Measurements from ENCODE around the gene FAM168A.

FAM168A gene

GRCh38 chr11:73380331-73380730, 217.6 kb downstream of the FAM168A start:
- Mint-ChIP-seq H3K9me3 (no peaks in the 10 kb centered on the region), H3K4me1 (peaks cover 75% of the 10 kb centered on the region), H3K36me3 (peaks cover 5% of the 10 kb centered on the region), H3K27me3 (no peaks in the 10 kb centered on the region), H3K27ac (no peak overlapping the region), H3K4me3 (no peak overlapping the region)
- CTCF ChIA-PET: interaction anchor here (1.2 to 1.7 kb wide), 3 partner anchors 9 to 29 kb away, joined by 4 read pairs; no protein-coding TSS in a partner anchor
- DNase-seq: no peak

DNA sequence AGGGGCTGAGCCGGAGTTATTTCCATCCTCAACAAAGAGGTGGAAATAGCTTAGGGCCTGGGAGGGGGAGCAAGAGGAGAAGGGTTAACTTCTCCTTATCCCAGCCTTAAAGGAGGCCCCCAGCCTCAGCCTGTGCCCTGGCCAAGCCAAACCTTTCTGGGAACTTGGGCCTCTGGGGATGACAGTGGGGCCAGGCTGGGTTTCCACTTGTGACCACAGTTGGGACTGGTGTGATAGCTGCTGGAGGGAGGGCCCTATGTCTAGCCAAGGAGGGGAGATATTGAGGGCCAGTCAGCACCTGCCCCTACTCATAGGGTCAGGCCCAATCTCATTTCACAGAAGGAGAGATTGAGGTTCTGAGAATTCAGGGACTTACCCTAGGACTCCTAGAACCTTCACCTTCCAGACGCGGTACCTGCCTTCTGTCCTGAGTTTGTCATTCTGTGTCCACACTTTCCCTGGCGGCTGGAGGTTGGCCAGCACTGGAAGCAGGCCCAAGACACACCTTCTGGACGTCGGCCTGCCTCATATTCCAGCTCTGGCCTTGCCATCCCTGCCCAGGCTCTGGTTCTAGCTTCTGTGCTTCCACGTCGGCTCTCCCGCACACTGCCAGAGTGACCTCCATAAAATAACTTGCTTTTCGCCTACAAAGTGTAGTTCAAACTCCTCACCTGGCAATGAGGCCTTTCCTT, 218.6 kb downstream of the FAM168A start:
- no peak overlapping the region for H3K4me3 Mint-ChIP-seq
- CTCF ChIA-PET: interaction anchor here (1.3 to 1.7 kb wide), 3 partner anchors 10 to 19 kb away, joined by 3 to 4 read pairs (median 4); no protein-coding TSS in a partner anchor
- peak overlapping the region; percentile 49 for H3K27ac Mint-ChIP-seq
- peaks cover 5% of the 10 kb centered on the region for H3K36me3 Mint-ChIP-seq
- H3K9me3 Mint-ChIP-seq: no peaks in the 10 kb centered on the region
- H3K27me3 Mint-ChIP-seq: no peaks in the 10 kb centered on the region
- no peak for DNase-seq
- H3K4me1 Mint-ChIP-seq: peaks cover 70% of the 10 kb centered on the region

DNA sequence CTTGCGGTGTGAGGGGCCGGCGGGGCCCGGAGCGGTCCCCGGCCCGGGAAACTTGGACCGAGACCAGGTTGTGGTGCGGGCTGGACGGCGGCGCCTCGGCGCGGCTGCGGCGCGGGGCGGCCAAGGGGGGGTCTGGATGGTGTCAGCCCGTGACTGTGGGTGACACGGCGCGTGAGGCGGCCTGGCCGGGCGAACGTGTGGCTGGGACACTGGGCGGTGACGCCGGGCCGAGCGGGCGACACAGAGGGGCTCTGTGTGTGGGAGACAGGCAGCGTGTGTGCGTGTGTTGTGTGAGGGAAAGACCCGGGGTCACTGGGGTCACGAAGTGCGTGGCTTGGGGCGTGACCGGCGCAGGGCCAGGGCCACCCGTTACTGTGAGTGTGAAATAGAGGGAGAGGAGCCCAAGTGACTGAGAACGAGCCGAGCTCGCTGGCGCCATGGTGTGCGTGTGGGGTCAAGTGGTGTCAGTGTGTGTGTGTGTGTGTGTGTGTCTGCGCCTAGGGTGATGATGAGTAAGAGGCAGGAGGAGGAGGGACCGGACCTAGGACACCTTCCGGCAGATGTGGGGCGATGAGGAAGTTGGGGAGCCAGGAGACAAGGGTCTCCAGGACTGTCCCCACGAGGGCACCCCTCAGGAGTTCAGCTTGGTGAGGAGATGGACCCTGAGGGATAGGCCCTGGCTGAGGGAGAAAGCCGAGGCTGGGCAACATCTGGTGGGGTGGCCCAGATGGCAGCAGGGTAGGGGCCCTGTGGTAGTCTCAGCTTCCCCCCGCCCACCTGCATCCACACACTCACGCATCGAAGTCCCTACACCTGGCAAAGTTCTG, 220.9 kb downstream of the FAM168A start:
- Mint-ChIP-seq H3K4me3 (peak overlapping the region; percentile 92), H3K4me1 (peaks cover 48% of the 10 kb centered on the region), H3K36me3 (peaks cover 5% of the 10 kb centered on the region), H3K27ac (peak overlapping the region; percentile 91), H3K9me3 (no peaks in the 10 kb centered on the region), H3K27me3 (no peaks in the 10 kb centered on the region)
- DNase-seq: peak; percentile 75
- CTCF ChIA-PET: interaction anchor here (1.0 to 4.9 kb wide), 2 partner anchors 26 to 284 kb away, joined by 4 to 22 read pairs; no protein-coding TSS in a partner anchor

DNA sequence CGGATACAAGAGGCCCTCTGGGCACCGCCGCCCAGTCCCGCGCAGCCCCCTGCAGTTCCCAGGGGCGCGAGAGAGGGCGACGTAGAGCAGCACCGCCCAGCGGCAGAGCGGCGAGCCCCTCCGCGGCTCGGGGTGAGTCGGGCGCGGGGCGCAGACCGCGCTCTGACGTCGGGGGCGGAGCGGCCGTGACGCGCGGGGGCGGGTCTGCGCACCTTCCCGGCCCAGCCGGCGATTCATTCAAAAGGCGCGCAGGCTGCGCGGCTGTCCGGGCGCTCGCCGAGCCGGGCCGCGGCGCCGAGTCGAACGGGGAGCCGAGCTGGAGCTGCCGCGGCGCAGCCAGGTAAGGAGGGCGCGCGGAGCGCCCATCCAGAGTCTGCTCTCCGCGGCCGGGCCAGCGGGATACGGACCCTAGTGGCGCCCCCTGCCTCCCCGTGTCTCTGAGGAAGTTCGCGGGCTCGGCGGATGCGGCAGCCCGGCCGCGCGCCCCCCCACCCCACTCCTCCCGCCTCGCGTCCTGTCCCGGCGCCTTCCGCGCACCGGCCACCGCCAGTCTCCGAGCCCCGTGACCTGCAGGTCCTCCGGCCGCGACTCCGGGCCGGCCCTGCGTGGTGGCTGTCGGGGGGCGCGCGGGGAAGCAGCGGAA, 221.6 kb downstream of the FAM168A start, which contains the start of gene RELT:
RELT (plus strand) TSS at position 240 of the 643 bp plus-strand sequence. CDS start 12,738 bp downstream, outside the sequence.
- Mint-ChIP-seq H3K9me3 (no peaks in the 10 kb centered on the region), H3K27me3 (peaks cover 4% of the 10 kb centered on the region), H3K4me1 (peaks cover 46% of the 10 kb centered on the region), H3K4me3 (peak within 1 kb of the TSS; percentile 92), H3K36me3 (peaks cover 5% of the 10 kb centered on the region), H3K27ac (peak within 1 kb of the TSS; percentile 91)
- CTCF ChIA-PET: interaction anchor here (1.0 to 4.9 kb wide), 2 partner anchors 25 to 284 kb away, joined by 4 to 22 read pairs; no protein-coding TSS in a partner anchor
- peak; percentile 93 for DNase-seq

DNA sequence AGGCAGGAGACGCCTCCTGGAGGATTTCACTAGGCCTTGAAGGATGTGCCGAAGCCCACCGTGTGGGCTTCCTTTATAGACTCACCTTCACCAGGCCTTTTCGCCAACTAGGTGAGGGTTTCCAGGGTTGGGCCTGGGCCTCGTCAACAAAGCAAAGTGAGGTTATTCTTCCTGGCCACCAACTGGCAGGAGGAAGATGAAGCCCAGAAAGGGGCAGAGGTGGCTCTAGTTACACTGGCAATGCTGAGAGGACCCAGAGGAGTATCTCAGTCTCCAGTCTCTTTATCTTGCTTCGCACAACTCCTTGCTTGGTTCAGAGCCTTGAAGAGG, 222.1 kb downstream of the FAM168A start:
- peaks cover 5% of the 10 kb centered on the region for H3K36me3 Mint-ChIP-seq
- CTCF ChIA-PET: interaction anchor here (1.0 to 4.9 kb wide), 2 partner anchors 24 to 285 kb away, joined by 4 to 22 read pairs; no protein-coding TSS in a partner anchor
- DNase-seq: no peak

DNA sequence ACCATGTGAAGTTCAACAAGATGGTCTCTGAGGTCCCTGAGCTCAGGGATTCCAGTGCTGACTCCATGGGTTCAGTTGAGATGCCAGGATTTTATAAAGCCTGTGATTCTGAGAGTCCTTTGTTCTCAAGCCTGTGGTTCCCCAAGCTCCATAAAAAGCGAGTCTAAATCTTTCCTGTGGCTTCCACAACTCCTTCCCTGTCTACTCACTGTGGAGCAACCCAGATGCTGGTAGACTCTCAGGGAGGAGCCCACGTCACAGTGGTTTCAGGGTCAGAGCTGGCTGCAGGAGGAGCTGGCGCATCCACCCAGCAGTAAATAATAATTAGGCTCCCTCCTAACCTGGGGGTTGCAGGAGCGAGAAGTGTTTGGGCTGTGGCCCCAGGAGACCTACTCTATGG, 223.8 kb downstream of the FAM168A start:
- Mint-ChIP-seq H3K27me3 (peaks cover 4% of the 10 kb centered on the region), H3K27ac (peak overlapping the region; percentile 64), H3K36me3 (peaks cover 5% of the 10 kb centered on the region), H3K9me3 (no peaks in the 10 kb centered on the region), H3K4me1 (peaks cover 33% of the 10 kb centered on the region), H3K4me3 (no peak overlapping the region)
- DNase-seq: no peak
- CTCF ChIA-PET: interaction anchor here (1.1 to 4.9 kb wide), 3 partner anchors 14 to 23 kb away, joined by 3 to 22 read pairs (median 6); no protein-coding TSS in a partner anchor

More for the DNA sequence above, 222.1 kb downstream of the FAM168A start:
- Mint-ChIP-seq H3K4me1 (peaks cover 43% of the 10 kb centered on the region), H3K27me3 (peaks cover 4% of the 10 kb centered on the region), H3K4me3 (peak overlapping the region; percentile 92), H3K9me3 (no peaks in the 10 kb centered on the region), H3K27ac (peak overlapping the region; percentile 87)

GRCh38 chr11:73372375-73372993, 225.4 kb downstream of the FAM168A start:
- Mint-ChIP-seq H3K27ac (no peak overlapping the region), H3K36me3 (peaks cover 5% of the 10 kb centered on the region), H3K4me1 (peaks cover 24% of the 10 kb centered on the region), H3K4me3 (no peak overlapping the region), H3K9me3 (no peaks in the 10 kb centered on the region), H3K27me3 (peaks cover 4% of the 10 kb centered on the region)
- CTCF ChIA-PET: interaction anchor here (1.0 to 3.1 kb wide), 3 partner anchors 13 to 186 kb away, joined by 3 to 18 read pairs (median 3); no protein-coding TSS in a partner anchor
- DNase-seq: no peak

DNA sequence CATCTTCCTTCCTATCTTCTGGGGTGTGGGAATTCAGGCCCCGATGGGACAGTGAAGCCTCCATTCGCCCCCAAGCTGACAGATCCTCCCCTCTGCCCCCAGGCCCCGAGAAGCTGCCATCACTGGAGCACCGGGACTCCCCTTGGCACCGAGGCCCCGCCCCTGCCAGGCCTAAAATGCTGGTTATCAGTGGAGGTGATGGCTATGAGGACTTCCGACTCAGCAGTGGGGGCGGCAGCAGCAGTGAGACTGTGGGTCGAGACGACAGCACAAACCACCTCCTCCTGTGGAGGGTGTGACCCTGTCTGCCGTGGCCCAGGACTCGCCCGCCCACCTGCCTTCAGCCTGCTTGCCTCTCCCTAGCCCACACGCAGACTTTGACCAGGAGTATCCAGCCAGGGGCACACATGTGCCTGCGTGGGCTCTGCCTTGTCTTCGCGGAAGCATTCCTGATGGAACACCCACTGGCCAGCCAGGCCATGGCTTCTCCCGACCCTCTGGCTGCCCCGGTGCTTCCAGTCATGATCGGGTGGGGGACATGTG, 230.4 kb downstream of the FAM168A start:
- CTCF ChIA-PET: interaction anchor here (0.7 to 9.2 kb wide), 2 partner anchors 17 to 131 kb away, joined by 3 to 82 read pairs; no protein-coding TSS in a partner anchor
- no peak overlapping the region for H3K27ac Mint-ChIP-seq
- no peak for DNase-seq
- peaks cover 28% of the 10 kb centered on the region for H3K4me1 Mint-ChIP-seq
- H3K9me3 Mint-ChIP-seq: no peaks in the 10 kb centered on the region
- peaks cover 7% of the 10 kb centered on the region for H3K36me3 Mint-ChIP-seq
- peaks cover 4% of the 10 kb centered on the region for H3K27me3 Mint-ChIP-seq
- H3K4me3 Mint-ChIP-seq: no peak overlapping the region

DNA sequence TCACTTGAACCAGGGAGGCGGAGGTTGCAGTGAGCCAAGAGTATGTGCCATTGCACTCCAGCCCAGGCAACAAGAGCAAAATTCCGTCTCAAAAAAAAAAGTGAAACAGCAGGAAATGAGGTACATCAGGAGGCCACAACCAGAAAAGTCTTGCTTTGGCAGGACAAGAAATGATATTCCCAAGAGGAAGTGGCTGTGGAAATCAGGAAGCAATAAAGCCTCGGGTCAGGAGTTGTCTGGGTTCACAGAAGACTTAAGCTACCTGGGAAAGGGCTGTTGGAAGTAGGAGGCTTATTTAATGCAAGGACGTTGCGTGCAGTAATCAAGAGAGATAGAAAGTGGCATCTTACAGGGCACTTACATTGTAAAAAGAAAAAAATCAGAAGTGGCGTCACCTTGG, 231.0 kb downstream of the FAM168A start:
- Mint-ChIP-seq H3K4me3 (no peak overlapping the region), H3K36me3 (peaks cover 7% of the 10 kb centered on the region), H3K27ac (peak overlapping the region; percentile 90), H3K9me3 (no peaks in the 10 kb centered on the region), H3K27me3 (peaks cover 4% of the 10 kb centered on the region), H3K4me1 (peaks cover 28% of the 10 kb centered on the region)
- DNase-seq: no peak
- CTCF ChIA-PET: interaction anchor here (0.7 to 9.2 kb wide), 2 partner anchors 17 to 130 kb away, joined by 3 to 82 read pairs; no protein-coding TSS in a partner anchor

GRCh38 chr11:73366265-73366610, 231.7 kb downstream of the FAM168A start:
- Mint-ChIP-seq H3K27me3 (no peaks in the 10 kb centered on the region), H3K9me3 (no peaks in the 10 kb centered on the region), H3K4me1 (peaks cover 28% of the 10 kb centered on the region), H3K36me3 (peaks cover 7% of the 10 kb centered on the region), H3K4me3 (peak overlapping the region; percentile 8), H3K27ac (peak overlapping the region; percentile 90)
- CTCF ChIA-PET: interaction anchor here (1.5 to 9.2 kb wide), 2 partner anchors 11 to 16 kb away, joined by 3 to 82 read pairs; no protein-coding TSS in a partner anchor
- DNase-seq: peak; percentile 66

- CTCF ChIA-PET: interaction anchor here (0.9 to 9.2 kb wide), 3 partner anchors 10 to 59 kb away, joined by 3 to 82 read pairs (median 3); no protein-coding TSS in a partner anchor
- Mint-ChIP-seq H3K27me3 (no peaks in the 10 kb centered on the region), H3K4me1 (peaks cover 28% of the 10 kb centered on the region), H3K9me3 (no peaks in the 10 kb centered on the region), H3K27ac (peak overlapping the region; percentile 90), H3K36me3 (peaks cover 7% of the 10 kb centered on the region), H3K4me3 (peak overlapping the region; percentile 8)
- no peak for DNase-seq
These were observed 232.3 kb downstream of the FAM168A start for GRCh38 chr11:73365352-73366264.

GRCh38 chr11:73363147-73363546, 234.8 kb downstream of the FAM168A start:
- H3K9me3 Mint-ChIP-seq: no peaks in the 10 kb centered on the region
- H3K27me3 Mint-ChIP-seq: no peaks in the 10 kb centered on the region
- no peak overlapping the region for H3K27ac Mint-ChIP-seq
- no peak overlapping the region for H3K4me3 Mint-ChIP-seq
- no peak for DNase-seq
- peaks cover 7% of the 10 kb centered on the region for H3K36me3 Mint-ChIP-seq
- CTCF ChIA-PET: interaction anchor here (1.9 to 9.2 kb wide), 2 partner anchors 13 to 30 kb away, joined by 5 to 82 read pairs; no protein-coding TSS in a partner anchor
- peaks cover 28% of the 10 kb centered on the region for H3K4me1 Mint-ChIP-seq

Measured in activated naive CD4-positive, alpha-beta T cell treated with anti-CD3 and anti-CD28 coated beads, Interleukin-2, amount 10 ng/mL, durations not matched to agents 7 days and 5 days (primary cell).